Stimulated activated CD8-positive, alpha-beta memory T cell treated with anti-CD3 and anti-CD28 coated beads, Interleukin-12 subunit alpha, Interleukin-12 subunit beta, amount 100 ng/mL, for 24 hours (primary cell): Measurements from ENCODE around the gene MYO9A.

Experiments used
- DNase-seq: peaks from one replicate; pipeline ENCODE4 v3.0.0-alpha.2; 2020; ENCODE audit errors: extremely low read depth

Gene MYO9A

DNA sequence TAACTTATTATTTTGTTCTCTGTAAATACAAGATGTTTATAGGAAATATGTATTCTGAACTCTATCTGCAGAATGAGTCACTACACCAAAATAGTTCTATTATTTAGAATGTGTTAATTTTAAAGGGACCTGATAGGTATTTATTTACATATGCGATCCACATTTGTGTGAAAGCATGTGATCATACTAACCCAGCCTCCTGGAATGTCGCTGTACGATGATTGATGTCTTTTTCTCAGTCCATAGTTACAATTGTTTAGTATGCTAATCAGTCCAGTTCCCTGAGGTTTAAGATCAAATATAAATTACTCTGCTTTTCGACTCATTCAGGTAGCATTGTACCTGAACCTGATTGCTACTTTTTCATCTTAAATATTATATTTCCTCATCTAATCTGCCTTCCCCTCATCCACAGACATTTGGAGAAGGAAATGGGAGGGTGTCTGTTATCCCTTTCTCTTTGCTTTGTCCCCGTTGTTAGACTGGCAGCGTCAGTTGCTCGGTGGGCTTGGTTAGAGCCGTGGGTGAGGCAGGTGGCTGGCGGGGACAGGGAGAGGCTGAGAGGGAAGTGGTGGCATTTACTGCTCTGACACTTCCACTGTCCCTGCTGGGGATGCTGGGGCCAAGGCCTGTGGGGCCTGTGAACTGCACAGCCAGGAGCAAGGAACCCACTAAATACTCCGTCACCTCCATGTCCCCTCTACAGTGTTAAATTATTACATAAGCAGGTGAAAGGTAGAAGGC, 335.4 kb downstream of the MYO9A start:
- no peak for DNase-seq

DNA sequence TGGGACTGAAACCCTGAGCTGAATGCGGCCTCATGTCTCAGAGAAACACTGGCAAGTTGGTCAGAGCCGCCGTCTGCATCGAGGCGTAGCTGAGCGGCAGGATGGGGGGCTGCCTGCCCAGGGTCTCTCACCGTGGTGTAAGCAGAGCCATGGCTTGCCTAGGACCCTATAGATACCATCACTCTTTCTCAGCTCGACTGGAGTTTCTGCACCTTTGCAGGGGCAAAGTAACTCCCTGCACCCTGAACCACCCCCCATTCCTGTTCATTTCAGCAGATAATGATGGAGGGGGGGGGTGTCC, 336.0 kb downstream of the MYO9A start:
- no peak for DNase-seq

DNA sequence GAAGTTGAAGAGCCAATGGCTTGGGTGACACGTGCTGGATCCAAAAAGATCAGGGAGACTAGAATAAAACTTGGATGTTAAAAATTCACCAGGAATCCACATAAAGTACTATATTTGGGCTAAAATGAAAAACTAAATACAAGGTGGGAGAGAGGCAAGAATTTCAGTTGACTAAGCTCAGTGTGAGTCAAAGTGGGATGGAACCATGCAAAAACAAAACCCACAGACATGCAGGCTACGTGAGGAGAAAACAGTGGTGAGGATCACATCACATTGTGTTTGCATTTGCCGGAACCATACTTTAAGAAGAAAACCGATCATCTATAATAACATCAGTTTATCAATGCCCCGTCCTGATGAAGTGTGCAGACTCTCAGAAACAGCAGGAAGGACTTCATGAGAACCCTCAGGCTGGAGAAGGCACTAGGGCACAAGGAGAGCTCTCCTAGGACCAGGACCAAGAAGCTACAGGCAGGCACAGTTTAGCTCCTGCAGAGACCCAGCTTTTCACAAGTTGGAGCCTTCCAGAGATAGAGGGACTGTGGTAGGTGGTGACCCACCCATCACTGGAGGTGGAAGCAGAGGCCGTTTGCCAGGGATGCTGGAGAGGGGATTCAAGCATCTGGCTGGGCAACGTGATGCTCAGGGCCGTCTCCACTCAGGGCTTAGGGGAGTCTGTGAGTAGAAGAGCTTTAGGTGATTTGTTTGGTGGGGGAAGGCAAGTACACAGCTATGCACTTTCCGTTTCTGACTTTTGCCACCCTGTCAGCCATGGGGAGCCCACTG, 336.6 kb downstream of the MYO9A start:
- no peak for DNase-seq

DNA sequence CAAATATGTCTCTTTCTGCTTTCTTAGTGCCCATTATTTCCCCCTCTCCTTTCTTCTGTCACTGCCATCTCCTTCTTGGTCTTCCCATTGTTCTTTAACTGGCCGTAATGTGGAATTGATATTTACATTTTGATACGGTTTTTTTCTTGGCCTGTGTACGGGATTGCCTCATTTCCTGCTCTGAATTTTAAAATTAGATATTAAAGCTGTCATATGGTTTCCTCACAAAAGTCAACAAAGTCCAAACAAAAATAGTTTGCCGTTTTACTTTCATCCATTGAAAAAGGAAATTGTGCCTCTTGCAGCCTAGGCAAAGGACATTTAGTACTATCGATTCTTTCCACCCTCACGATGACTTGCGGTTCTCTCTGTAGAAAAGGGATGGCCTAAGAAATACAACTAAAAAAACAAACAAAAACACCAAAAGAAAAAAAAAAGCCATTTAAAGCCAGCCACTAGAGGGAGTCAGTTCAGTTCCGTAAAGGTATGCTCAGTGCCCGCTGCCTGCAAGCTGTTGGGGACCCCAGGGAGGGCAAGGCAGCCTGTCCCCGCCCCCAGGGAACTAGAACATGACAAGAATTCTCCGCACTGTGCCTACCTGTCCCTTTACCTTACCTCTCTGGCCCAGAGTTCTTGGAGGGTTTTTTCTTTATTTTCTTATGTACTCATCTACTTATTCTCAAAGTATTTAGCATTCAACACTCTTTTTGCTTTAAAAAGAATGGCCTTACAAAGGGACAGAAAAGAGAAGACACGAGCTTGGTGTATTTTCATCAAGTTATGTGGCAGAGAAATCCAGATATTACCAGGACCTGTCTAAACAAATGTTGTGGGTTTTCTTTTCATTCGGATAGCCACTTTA, 337.6 kb downstream of the MYO9A start:
- DNase-seq = no peak

DNA sequence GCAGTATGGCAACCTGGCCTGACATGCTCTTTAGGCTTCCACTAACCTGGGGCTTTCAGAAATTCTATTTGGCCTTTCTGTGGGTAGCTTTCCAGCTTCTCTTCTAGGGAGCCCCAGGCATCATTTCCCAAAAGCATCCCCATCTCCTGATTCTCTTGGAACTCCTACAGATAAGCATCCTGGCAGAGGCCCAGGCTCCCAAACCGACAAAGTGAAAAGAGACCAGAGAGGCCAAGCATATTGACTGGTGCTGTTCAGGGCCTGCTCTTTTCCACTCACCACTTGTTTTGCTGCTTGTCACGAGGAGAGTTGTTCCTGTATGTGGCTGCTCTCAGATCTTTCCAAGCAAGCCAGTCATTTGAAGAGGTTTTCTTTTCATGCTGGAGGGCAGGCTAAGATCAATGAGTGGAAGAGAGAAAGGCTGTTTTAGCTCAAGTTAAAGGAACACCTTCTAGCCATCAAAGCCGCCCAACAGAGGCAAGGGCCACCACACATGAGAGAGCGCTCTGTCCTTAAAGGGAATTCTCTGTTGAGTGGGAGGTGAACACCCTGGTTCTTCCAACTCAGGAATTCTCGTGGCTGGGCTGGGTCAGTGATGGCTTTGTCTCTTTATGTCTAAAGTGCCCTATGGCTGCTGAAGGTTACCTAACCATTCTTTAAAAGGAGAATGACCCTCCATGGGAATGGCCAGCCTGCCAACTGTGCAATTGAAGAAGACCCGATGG, 338.7 kb downstream of the MYO9A start:
- no peak for DNase-seq

DNA sequence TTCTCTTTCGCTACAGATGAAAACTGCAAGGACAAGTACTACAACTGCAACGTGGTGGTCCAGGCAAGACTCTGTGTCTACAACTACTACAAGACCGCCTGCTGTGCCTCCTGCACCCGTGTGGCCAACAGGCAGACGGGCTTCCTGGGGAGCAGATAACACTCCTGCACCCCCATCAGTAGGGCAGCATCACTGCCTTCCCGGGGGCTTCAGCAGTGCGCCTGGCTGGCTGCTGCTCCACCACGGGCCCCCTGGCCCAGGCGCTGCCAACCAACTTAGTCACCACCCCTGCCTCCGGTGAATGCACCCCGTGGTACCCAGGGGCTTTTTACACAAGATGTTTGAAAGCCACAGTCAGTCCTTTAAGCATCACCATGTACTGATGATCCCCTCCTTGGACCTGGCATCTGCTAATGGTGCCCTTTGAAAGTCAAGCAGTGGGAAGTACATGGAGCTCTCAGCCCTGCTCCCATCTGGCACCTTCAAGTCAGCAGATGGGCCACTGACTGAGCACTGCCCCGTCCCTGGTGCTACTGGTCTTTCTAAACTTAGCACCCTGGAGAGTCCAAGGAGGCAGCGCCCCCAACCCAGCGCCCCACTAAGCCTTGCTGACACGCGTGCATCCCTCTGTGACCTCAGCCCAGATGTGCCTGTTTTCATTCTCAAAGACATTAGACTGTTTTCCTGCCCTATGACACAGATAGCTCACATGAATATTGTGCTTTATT, 340.6 kb downstream of the MYO9A start:
- DNase-seq = no peak

DNA sequence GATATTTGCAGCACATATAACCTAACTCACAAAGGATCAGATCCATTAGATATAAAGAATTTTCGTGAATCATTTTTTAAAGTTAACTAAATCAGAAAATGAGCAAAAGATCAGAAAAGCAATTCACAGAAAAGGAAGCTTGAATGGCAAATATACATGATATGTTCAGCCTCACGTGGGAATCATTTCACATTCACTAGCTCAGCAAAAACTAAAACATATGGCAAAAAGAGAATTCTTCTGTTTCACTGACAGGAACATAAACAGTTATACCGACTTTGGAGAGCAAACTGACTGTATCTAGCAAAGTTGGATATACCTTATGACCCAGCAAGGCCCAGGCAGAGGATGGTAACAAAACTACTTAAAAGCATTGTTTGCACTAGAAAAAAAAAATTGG, 341.6 kb downstream of the MYO9A start:
- DNase-seq = no peak

DNA sequence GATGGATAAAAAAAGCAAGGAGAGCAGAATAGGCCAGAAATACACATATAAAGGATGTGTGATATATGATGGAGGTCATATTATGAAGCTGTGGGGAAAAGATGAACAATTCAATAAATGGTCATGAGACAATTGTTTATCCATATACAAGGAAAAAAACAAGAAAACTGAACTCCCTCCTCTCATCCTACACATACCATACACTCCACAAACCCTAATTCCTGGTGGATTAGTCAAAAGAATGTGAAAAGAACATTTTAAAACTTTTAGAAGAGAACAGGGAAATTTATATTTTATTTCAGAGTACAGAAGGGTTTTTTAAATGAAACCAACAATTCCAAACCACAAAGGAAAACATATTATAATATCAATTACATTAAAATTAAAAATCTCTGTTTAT, 342.1 kb downstream of the MYO9A start:
- no peak for DNase-seq

DNA sequence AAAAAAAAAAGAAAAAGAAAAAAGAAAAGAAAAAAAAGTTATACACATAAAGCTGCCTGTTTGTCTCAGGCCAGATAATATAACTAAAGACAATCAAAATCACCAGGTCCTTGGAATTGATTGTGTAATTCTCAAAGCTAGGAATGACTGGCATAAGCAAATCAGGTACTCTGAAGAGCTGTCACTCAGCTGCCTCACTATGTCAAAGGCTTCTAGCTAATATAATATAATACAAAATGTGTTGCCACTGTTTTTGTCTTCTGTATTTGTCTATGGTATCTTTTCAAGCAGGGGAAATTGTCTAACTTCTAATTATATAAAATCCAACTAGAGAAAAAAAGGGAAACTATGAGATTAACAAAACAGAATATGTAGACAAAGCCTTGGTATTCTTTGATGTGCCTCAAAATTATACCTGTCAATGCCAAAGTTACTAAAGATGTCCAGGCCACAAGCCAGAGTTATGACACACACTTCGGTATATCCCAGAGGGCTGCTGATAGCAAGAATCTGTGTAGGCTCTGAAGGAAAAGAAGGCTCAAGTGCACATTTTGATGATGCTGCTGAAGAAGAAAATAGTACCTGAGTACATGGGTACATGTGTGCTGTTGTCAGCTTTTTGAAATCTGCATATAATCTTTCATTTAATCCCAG, 344.6 kb downstream of the MYO9A start:
- no peak for DNase-seq
